GM12872 (cell line): ENCODE measurements around the gene EXOC6B.
A peak's percentile ranks its signal among the peaks of the same experiment; 100 is the strongest.

Experiments
- CTCF ChIP-seq: IDR thresholded peaks from 3 replicates; pipeline ENCODE4 v1.5.1; 2011; ENCODE audit warnings: low read depth, mild to moderate bottlenecking, low read length, moderate library complexity; ENCODE audit not compliant: insufficient read depth

Gene EXOC6B

GRCh38 chr2:72851333-72851732 is 25.5 kb upstream of the EXOC6B start:
- no peak for TF ChIP-seq CTCF

- no peak for TF ChIP-seq CTCF
These were observed 23.3 kb upstream of the EXOC6B start for GRCh38 chr2:72849138-72849462.

- TF ChIP-seq CTCF: no peak
These were observed 22.8 kb upstream of the EXOC6B start for GRCh38 chr2:72848436-72849137.

GRCh38 chr2:72847534-72848315 is 21.9 kb upstream of the EXOC6B start:
- TF ChIP-seq CTCF: no peak

GRCh38 chr2:72846171-72847095 is 20.6 kb upstream of the EXOC6B start:
- TF ChIP-seq CTCF: no peak

- TF ChIP-seq CTCF: 0 out of 3 replicates have a peak, but pooled peaks have one; percentile 10
These were observed 17.5 kb upstream of the EXOC6B start for GRCh38 chr2:72843301-72843700.
